Activated T-helper 1 cell treated with anti-CD3 and anti-CD28 coated beads, Interleukin-12 subunit alpha, Interleukin-12 subunit beta, Interleukin-2, Interleukin-4 antibody, amounts not matched to agents 30 ng/mL and 10 ng/mL and 1 ng/mL, durations not matched to agents 14 hours and 24 hours and 36 hours (primary cell): Measurements from ENCODE around the gene SLC25A21. TPM values are rescaled to one million over a fixed set of nuclear protein-coding genes. Genes with fewer than 3 reads are reported as not detected.
"Not testable (repeated sequence)": the region's sequence is repeated elsewhere in the genome, so short reads cannot be mapped to it uniquely, and the experiment has no call there.

Experiments used
- DNase-seq: peaks from one replicate; pipeline ENCODE4 v3.0.0; 2021; ENCODE audit warnings: low spot score
- H3K27ac Mint-ChIP-seq: one replicate; pipeline ENCODE4 v1.8.0; 2021; ENCODE audit warnings: mild to moderate bottlenecking, mixed read lengths
- H3K27me3 Mint-ChIP-seq: one replicate; pipeline ENCODE4 v1.8.0; 2022; ENCODE audit warnings: mild to moderate bottlenecking, moderate library complexity, mixed read lengths; ENCODE audit not compliant: insufficient read depth
- H3K36me3 Mint-ChIP-seq: one replicate; pipeline ENCODE4 v1.8.0; 2021; ENCODE audit warnings: low read depth, mixed read lengths
- H3K4me1 Mint-ChIP-seq: one replicate; pipeline ENCODE4 v1.8.0; 2021; ENCODE audit warnings: low read depth, mixed read lengths
- H3K4me3 Mint-ChIP-seq: one replicate; pipeline ENCODE4 v1.8.0; 2021; ENCODE audit warnings: mild to moderate bottlenecking, moderate library complexity, mixed read lengths
- H3K9me3 Mint-ChIP-seq: one replicate; pipeline ENCODE4 v1.8.0; 2021; ENCODE audit warnings: mixed read lengths
- intact Hi-C: fragments of 100-400 bp; cut with micrococcal nuclease; formaldehyde crosslinking; loops from one replicate; pipeline ENCODE4 v1.15.1; 2024
- total RNA-seq: library from RNA; stranded (reverse); gene quantifications from 2 replicates; pipeline ENCODE4 v1.2.3, GENCODE V29; 2022

The SLC25A21 gene
- total RNA-seq, 1 donor from 2014 or later: not detected

GRCh38 chr14:36996133-36996856 lies 176.1 kb downstream of the SLC25A21 start:
- Mint-ChIP-seq H3K36me3 (no peaks in the 10 kb centered on the region), H3K9me3 (no peaks in the 10 kb centered on the region), H3K27me3 (peaks cover 2% of the 10 kb centered on the region), H3K4me1 (no peaks in the 10 kb centered on the region), H3K27ac (no peak overlapping the region), H3K4me3 (no peak overlapping the region)
- intact Hi-C loops: no loop called here
- DNase-seq: no peak

GRCh38 chr14:36989806-36990205 lies 182.6 kb downstream of the SLC25A21 start:
- Mint-ChIP-seq H3K4me1 (no peaks in the 10 kb centered on the region), H3K9me3 (no peaks in the 10 kb centered on the region), H3K27me3 (no peaks in the 10 kb centered on the region), H3K4me3 (no peak overlapping the region), H3K27ac (no peak overlapping the region), H3K36me3 (no peaks in the 10 kb centered on the region)
- intact Hi-C loops: no loop called here
- DNase-seq: no peak

- H3K36me3 Mint-ChIP-seq: no peaks in the 10 kb centered on the region
- H3K27ac Mint-ChIP-seq: no peak overlapping the region
- intact Hi-C loops: no loop called here
- no peaks in the 10 kb centered on the region for H3K27me3 Mint-ChIP-seq
- no peaks in the 10 kb centered on the region for H3K4me1 Mint-ChIP-seq
- no peak for DNase-seq
- H3K4me3 Mint-ChIP-seq: no peak overlapping the region
- H3K9me3 Mint-ChIP-seq: peaks cover 2% of the 10 kb centered on the region
Measured at GRCh38 chr14:36988989-36989388, 183.4 kb downstream of the SLC25A21 start.

GRCh38 chr14:36988568-36988967 lies 183.8 kb downstream of the SLC25A21 start:
- Mint-ChIP-seq H3K27ac (no peak overlapping the region), H3K4me3 (no peak overlapping the region), H3K27me3 (no peaks in the 10 kb centered on the region), H3K9me3 (peaks cover 6% of the 10 kb centered on the region), H3K4me1 (no peaks in the 10 kb centered on the region), H3K36me3 (no peaks in the 10 kb centered on the region)
- intact Hi-C loops: no loop called here
- no peak for DNase-seq

- H3K36me3 Mint-ChIP-seq: no peaks in the 10 kb centered on the region
- H3K27ac Mint-ChIP-seq: no peak overlapping the region
- no peaks in the 10 kb centered on the region for H3K4me1 Mint-ChIP-seq
- no peaks in the 10 kb centered on the region for H3K27me3 Mint-ChIP-seq
- DNase-seq: no peak
- H3K4me3 Mint-ChIP-seq: no peak overlapping the region
- intact Hi-C loops: no loop called here
- peaks cover 7% of the 10 kb centered on the region for H3K9me3 Mint-ChIP-seq
Measured at GRCh38 chr14:36986407-36986806, 186.0 kb downstream of the SLC25A21 start.

- H3K4me3 Mint-ChIP-seq: no peak overlapping the region
- no peaks in the 10 kb centered on the region for H3K4me1 Mint-ChIP-seq
- DNase-seq: no peak
- no peaks in the 10 kb centered on the region for H3K27me3 Mint-ChIP-seq
- peaks cover 13% of the 10 kb centered on the region for H3K9me3 Mint-ChIP-seq
- no peak overlapping the region for H3K27ac Mint-ChIP-seq
- intact Hi-C loops: no loop called here
- no peaks in the 10 kb centered on the region for H3K36me3 Mint-ChIP-seq
Measured at GRCh38 chr14:36981832-36982529, 190.4 kb downstream of the SLC25A21 start.

- H3K9me3 Mint-ChIP-seq: peaks cover 13% of the 10 kb centered on the region
- not testable (repeated sequence) for H3K27ac Mint-ChIP-seq, H3K4me1 Mint-ChIP-seq
Measured at GRCh38 chr14:36980413-36980812, 192.0 kb downstream of the SLC25A21 start.

GRCh38 chr14:36979863-36980262 lies 192.5 kb downstream of the SLC25A21 start:
- intact Hi-C loops: no loop called here
- no peaks in the 10 kb centered on the region for H3K36me3 Mint-ChIP-seq
- no peak for DNase-seq
- H3K4me3 Mint-ChIP-seq: no peak overlapping the region
- peaks cover 13% of the 10 kb centered on the region for H3K9me3 Mint-ChIP-seq
- H3K4me1 Mint-ChIP-seq: no peaks in the 10 kb centered on the region
- no peaks in the 10 kb centered on the region for H3K27me3 Mint-ChIP-seq
- no peak overlapping the region for H3K27ac Mint-ChIP-seq

More at GRCh38 chr14:36980413-36980812, 192.0 kb downstream of the SLC25A21 start:
- DNase-seq, intact Hi-C loops, H3K36me3 Mint-ChIP-seq, H3K27me3 Mint-ChIP-seq, H3K4me3 Mint-ChIP-seq: not testable (repeated sequence)

- Mint-ChIP-seq H3K9me3 (peaks cover 6% of the 10 kb centered on the region), H3K4me3 (no peak overlapping the region), H3K36me3 (no peaks in the 10 kb centered on the region), H3K27ac (no peak overlapping the region), H3K27me3 (no peaks in the 10 kb centered on the region), H3K4me1 (no peaks in the 10 kb centered on the region)
- DNase-seq: no peak
- intact Hi-C loops: no loop called here
Measured at GRCh38 chr14:36976571-36977023, 195.8 kb downstream of the SLC25A21 start.

GRCh38 chr14:36975834-36976233 lies 196.6 kb downstream of the SLC25A21 start:
- Mint-ChIP-seq H3K36me3 (no peaks in the 10 kb centered on the region), H3K9me3 (peaks cover 6% of the 10 kb centered on the region), H3K4me1 (no peaks in the 10 kb centered on the region), H3K27ac (no peak overlapping the region), H3K27me3 (no peaks in the 10 kb centered on the region), H3K4me3 (no peak overlapping the region)
- no peak for DNase-seq
- intact Hi-C loops: no loop called here

- Mint-ChIP-seq H3K36me3 (no peaks in the 10 kb centered on the region), H3K9me3 (peaks cover 1% of the 10 kb centered on the region), H3K27me3 (no peaks in the 10 kb centered on the region), H3K4me1 (no peaks in the 10 kb centered on the region), H3K4me3 (no peak overlapping the region), H3K27ac (no peak overlapping the region)
- intact Hi-C loops: no loop called here
- DNase-seq: no peak
Measured at GRCh38 chr14:36974985-36975384, 197.4 kb downstream of the SLC25A21 start.

GRCh38 chr14:36973806-36974442 lies 198.5 kb downstream of the SLC25A21 start:
- H3K36me3 Mint-ChIP-seq: no peaks in the 10 kb centered on the region
- H3K4me1 Mint-ChIP-seq: no peaks in the 10 kb centered on the region
- no peak for DNase-seq
- no peak overlapping the region for H3K27ac Mint-ChIP-seq
- intact Hi-C loops: no loop called here
- no peaks in the 10 kb centered on the region for H3K9me3 Mint-ChIP-seq
- H3K4me3 Mint-ChIP-seq: no peak overlapping the region
- no peaks in the 10 kb centered on the region for H3K27me3 Mint-ChIP-seq

GRCh38 chr14:36971263-36971855 lies 201.0 kb downstream of the SLC25A21 start:
- Mint-ChIP-seq H3K27ac (no peak overlapping the region), H3K36me3 (no peaks in the 10 kb centered on the region), H3K4me1 (no peaks in the 10 kb centered on the region), H3K9me3 (no peaks in the 10 kb centered on the region), H3K27me3 (no peaks in the 10 kb centered on the region), H3K4me3 (no peak overlapping the region)
- intact Hi-C loops: no loop called here
- DNase-seq: no peak
